ENCODE data around the gene RASSF8. TPM values are rescaled to one million over a fixed set of nuclear protein-coding genes. Genes with fewer than 3 reads are reported as not detected.

Gene RASSF8
- total RNA-seq, 1 experiment from 2014 or later, result 9.2 TPM

- H3K4me2 ChIP-seq (ENCODE audit: low read length), result no peak overlapping the region
- no peak overlapping the region for H3K9ac ChIP-seq (ENCODE audit: low read length)
- no peaks in the 10 kb centered on the region for H3K27me3 ChIP-seq (ENCODE audit: insufficient read depth, low read length)
- no TSS peak for BruUV-seq (replicated peaks)
- CTCF ChIA-PET, result no interaction called here
- no peak overlapping the region for H3K27ac ChIP-seq (ENCODE audit: low read depth, low read length)
- H4K20me1 ChIP-seq (ENCODE audit: insufficient read depth), result no peaks in the 10 kb centered on the region
- no peak for DNase-seq (ENCODE audit: low read depth, low spot score)
- intact Hi-C loops (cut with micrococcal nuclease), result no loop called here
- POLR2A ChIA-PET, result no interaction called here
- H3K4me1 ChIP-seq (ENCODE audit: control insufficient read depth in 1 of 2, insufficient read depth in 2 of 2, low read length in 2 of 2), result peaks cover 7 to 10% of the 10 kb centered on the region in 2 experiments
- TF ChIP-seq YY1 (IDR thresholded peaks at IDR 0.05; ENCODE audit: extremely low read depth, insufficient replicate concordance, low read depth, low read length) (no peak), FOSL1 (IDR thresholded peaks at IDR 0.05; ENCODE audit: low read depth) (no peak), EZH2 (IDR thresholded peaks at IDR 0.05) (no peak), JUND (IDR thresholded peaks at IDR 0.05) (no peak), POLR2A (IDR thresholded peaks at IDR 0.05; ENCODE audit: borderline replicate concordance, extremely low read depth, insufficient read depth, insufficient read length) (no peak), CEBPB (IDR thresholded peaks at IDR 0.05; ENCODE audit: low read depth) (no peak), POLR2AphosphoS5 (IDR thresholded peaks at IDR 0.05; ENCODE audit: low read depth, low read length) (no peak), REST (IDR thresholded peaks at IDR 0.05; ENCODE audit: low read depth) (no peak), CBX3 (IDR thresholded peaks at IDR 0.05; ENCODE audit: low read depth) (no peak), EGR1 (IDR thresholded peaks at IDR 0.05; ENCODE audit: low read depth) (no peak), CTCF (IDR thresholded peaks at IDR 0.05 in 2 of 3, conservative IDR thresholded peaks at IDR 0.05 in 1 of 3; ENCODE audit: borderline replicate concordance in 1 of 3, insufficient read depth in 1 of 3, low read depth in 2 of 3, low read length in 2 of 3) (no peak)
- no peak for ATAC-seq
- no peaks in the 10 kb centered on the region for H3K9me3 ChIP-seq (ENCODE audit: control insufficient read depth in 1 of 2, insufficient read depth in 1 of 2, low read depth in 1 of 2, low read length in 2 of 2)
- H3K79me2 ChIP-seq (ENCODE audit: insufficient read depth, low read length), result no peaks in the 10 kb centered on the region
- H3K4me3 ChIP-seq (replicated peaks in 1 of 2; ENCODE audit: low read depth in 1 of 2, low read length in 2 of 2), result no peak overlapping the region
- RAD21 ChIA-PET (ENCODE audit: low non-redundant PET in 1 of 2, low total read pairs in 2 of 2, uncharacterized antibody in 2 of 2, unreplicated experiment in 2 of 2), result interaction anchor here in 1 of 2 experiments (0.7 kb wide), 1 partner anchor 574 kb away, joined by 4 read pairs; no protein-coding TSS in a partner anchor
- H3K9me2 ChIP-seq (ENCODE audit: insufficient read depth), result no peaks in the 10 kb centered on the region
- H3K36me3 ChIP-seq (ENCODE audit: control insufficient read depth in 1 of 2, insufficient read depth in 2 of 2, low read length in 2 of 2), result no peaks in the 10 kb centered on the region
- no peak overlapping the region for H2AFZ ChIP-seq (ENCODE audit: low read depth, low read length, poor library complexity, severe bottlenecking)
These were observed 4.5 kb downstream of the RASSF8 start for GRCh38 chr12:25962932-25963525.

Data from HCT116 (cell line).